Neural progenitor cell (in vitro differentiated cells): Measurements from ENCODE around the gene TEDC1. TPM values are rescaled to one million over a fixed set of nuclear protein-coding genes. Genes with fewer than 3 reads are reported as not detected.

Source experiments
- DNase-seq: peaks from one replicate; pipeline ENCODE4 v3.0.0-alpha.2; 2016; ENCODE audit warnings: low spot score
- H2AFZ ChIP-seq: fragments of 200-600 bp; sonication (generic); replicated peaks from 2 replicates; pipeline ENCODE4 v1.6.1; 2016; ENCODE audit warnings: antibody characterized with exemption
- H3F3A ChIP-seq: fragments of 200-600 bp; sonication (generic); 2 replicates; pipeline ENCODE4 v1.6.1; 2016; ENCODE audit warnings: antibody characterized with exemption, low read depth
- H3K27ac ChIP-seq: fragments of 200-600 bp; sonication (generic); 2 replicates; pipeline ENCODE4 v1.5.1; 2016; ENCODE audit warnings: mild to moderate bottlenecking
- H3K27me3 ChIP-seq: fragments of 200-600 bp; sonication (generic); 2 replicates; pipeline ENCODE4 v1.6.1; 2016; ENCODE audit warnings: mild to moderate bottlenecking, moderate library complexity
- H3K36me3 ChIP-seq: fragments of 200-600 bp; sonication (generic); 2 replicates; pipeline ENCODE4 v1.5.1; 2016
- H3K4me1 ChIP-seq: fragments of 200-600 bp; sonication (generic); 2 replicates; pipeline ENCODE4 v1.6.1; 2016; ENCODE audit warnings: mixed run types
- H3K4me2 ChIP-seq: fragments of 200-600 bp; sonication (generic); 2 replicates; pipeline ENCODE4 v1.6.1; 2016
- H3K4me3 ChIP-seq: fragments of 200-600 bp; sonication (generic); 2 replicates; pipeline ENCODE4 v1.5.1; 2016
- H3K79me2 ChIP-seq: fragments of 200-600 bp; sonication (generic); 2 replicates; pipeline ENCODE4 v1.6.1; 2016; ENCODE audit warnings: low read depth
- H3K9ac ChIP-seq: fragments of 200-600 bp; sonication (generic); 2 replicates; pipeline ENCODE4 v1.6.1; 2016
- H3K9me3 ChIP-seq: fragments of 200-600 bp; sonication (generic); 2 replicates; pipeline ENCODE4 v1.5.1; 2016; ENCODE audit warnings: low read depth
- H4K20me1 ChIP-seq: fragments of 200-600 bp; sonication (generic); 2 replicates; pipeline ENCODE4 v1.6.1; 2016; ENCODE audit warnings: low read depth
- H3K27ac Mint-ChIP-seq: 3 replicates; pipeline ENCODE4 v1.8.0; 2021; ENCODE audit warnings: mixed read lengths
- H3K27me3 Mint-ChIP-seq: 2 replicates; pipeline ENCODE4 v1.8.0; 2022; ENCODE audit warnings: low read depth, mild to moderate bottlenecking, inconsistent platforms, moderate library complexity, mixed read lengths; ENCODE audit not compliant: insufficient read depth
- H3K36me3 Mint-ChIP-seq: 3 replicates; pipeline ENCODE4 v1.8.0; 2021; ENCODE audit warnings: mixed read lengths
- H3K4me1 Mint-ChIP-seq: 3 replicates; pipeline ENCODE4 v1.8.0; 2021; ENCODE audit warnings: mixed read lengths
- H3K4me3 Mint-ChIP-seq: 3 replicates; pipeline ENCODE4 v1.8.0; 2021; ENCODE audit warnings: mild to moderate bottlenecking, moderate library complexity, mixed read lengths
- H3K9me3 Mint-ChIP-seq: 3 replicates; pipeline ENCODE4 v1.8.0; 2020; ENCODE audit warnings: mixed read lengths
- EZH2 ChIP-seq: fragments of 200-600 bp; sonication (generic); IDR thresholded peaks from 2 replicates; pipeline ENCODE4 v1.6.1; 2017; ENCODE audit warnings: antibody characterized with exemption, mild to moderate bottlenecking, moderate library complexity
- EZH2phosphoT487 ChIP-seq: fragments of 200-600 bp; sonication (generic); IDR thresholded peaks from 2 replicates; pipeline ENCODE4 v1.6.1; 2017; ENCODE audit warnings: antibody characterized with exemption
- total RNA-seq: library from RNA; depleted of rRNA; stranded (reverse); fragments of >200 nt; gene quantifications from 2 replicates; pipeline ENCODE4 v1.2.3, GENCODE V29; 2015; ENCODE audit warnings: low replicate concordance
- TF ChIP-seq, protein P1 (sequence below): fragments of 200-600 bp; sonication (generic); IDR thresholded peaks from 2 replicates; pipeline ENCODE4 v1.5.1; 2017; ENCODE audit warnings: antibody characterized with exemption, mild to moderate bottlenecking

The TEDC1 gene
- total RNA-seq, 1 donor from 2014 or later, result 3.6 TPM

- Histone ChIP-seq H3K36me3 (no peaks in the 10 kb centered on the region), H3K4me2 (no peak overlapping the region), H3K4me1 (no peaks in the 10 kb centered on the region), H3K4me3 (no peak overlapping the region), H3K79me2 (no peaks in the 10 kb centered on the region), H3K27ac (no peak overlapping the region), H2AFZ (no peak overlapping the region), H3K27me3 (peaks cover 30% of the 10 kb centered on the region), H3K9ac (no peak overlapping the region), H3F3A (no peaks in the 10 kb centered on the region), H3K9me3 (no peaks in the 10 kb centered on the region), H4K20me1 (no peaks in the 10 kb centered on the region)
- H3K4me3 Mint-ChIP-seq, result peak overlapping the region; percentile 52
- H3K4me1 Mint-ChIP-seq, result peaks cover 4% of the 10 kb centered on the region
- peaks cover 23% of the 10 kb centered on the region for H3K27me3 Mint-ChIP-seq
- H3K27ac Mint-ChIP-seq, result peak overlapping the region; percentile 34
- H3K9me3 Mint-ChIP-seq, result no peaks in the 10 kb centered on the region
- TF ChIP-seq EZH2phosphoT487, result no peak
- TF ChIP-seq EZH2, result no peak
- TF ChIP-seq, protein P1, sequence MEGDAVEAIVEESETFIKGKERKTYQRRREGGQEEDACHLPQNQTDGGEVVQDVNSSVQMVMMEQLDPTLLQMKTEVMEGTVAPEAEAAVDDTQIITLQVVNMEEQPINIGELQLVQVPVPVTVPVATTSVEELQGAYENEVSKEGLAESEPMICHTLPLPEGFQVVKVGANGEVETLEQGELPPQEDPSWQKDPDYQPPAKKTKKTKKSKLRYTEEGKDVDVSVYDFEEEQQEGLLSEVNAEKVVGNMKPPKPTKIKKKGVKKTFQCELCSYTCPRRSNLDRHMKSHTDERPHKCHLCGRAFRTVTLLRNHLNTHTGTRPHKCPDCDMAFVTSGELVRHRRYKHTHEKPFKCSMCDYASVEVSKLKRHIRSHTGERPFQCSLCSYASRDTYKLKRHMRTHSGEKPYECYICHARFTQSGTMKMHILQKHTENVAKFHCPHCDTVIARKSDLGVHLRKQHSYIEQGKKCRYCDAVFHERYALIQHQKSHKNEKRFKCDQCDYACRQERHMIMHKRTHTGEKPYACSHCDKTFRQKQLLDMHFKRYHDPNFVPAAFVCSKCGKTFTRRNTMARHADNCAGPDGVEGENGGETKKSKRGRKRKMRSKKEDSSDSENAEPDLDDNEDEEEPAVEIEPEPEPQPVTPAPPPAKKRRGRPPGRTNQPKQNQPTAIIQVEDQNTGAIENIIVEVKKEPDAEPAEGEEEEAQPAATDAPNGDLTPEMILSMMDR, result no peak
- no peak for DNase-seq
- no peaks in the 10 kb centered on the region for H3K36me3 Mint-ChIP-seq
These were observed 42.9 kb downstream of the TEDC1 start for GRCh38 chr14:105533811-105534498.

DNA sequence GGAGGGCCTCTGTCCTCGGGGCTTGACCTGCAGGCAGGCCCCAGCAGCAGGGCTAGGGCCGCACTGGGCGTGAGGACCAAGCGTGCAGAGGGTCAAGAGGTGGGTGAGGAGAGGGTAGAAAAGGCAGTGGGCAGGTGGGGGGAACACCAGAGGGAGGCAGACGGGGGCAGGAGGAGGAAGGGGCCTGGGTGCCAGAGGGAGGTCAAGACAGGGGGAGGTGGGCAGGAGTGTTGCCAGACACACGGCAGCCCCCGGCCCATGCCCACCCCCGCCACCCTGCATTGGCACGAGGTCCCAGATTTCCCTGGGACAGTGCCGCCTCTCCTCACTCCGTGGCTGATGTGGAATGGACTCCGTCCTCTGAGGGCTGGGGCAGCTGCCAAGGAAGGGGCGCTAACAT is 43.5 kb downstream of the TEDC1 start:
- no peak overlapping the region for H3K9ac ChIP-seq
- H3K27me3 Mint-ChIP-seq, result peaks cover 26% of the 10 kb centered on the region

DNA sequence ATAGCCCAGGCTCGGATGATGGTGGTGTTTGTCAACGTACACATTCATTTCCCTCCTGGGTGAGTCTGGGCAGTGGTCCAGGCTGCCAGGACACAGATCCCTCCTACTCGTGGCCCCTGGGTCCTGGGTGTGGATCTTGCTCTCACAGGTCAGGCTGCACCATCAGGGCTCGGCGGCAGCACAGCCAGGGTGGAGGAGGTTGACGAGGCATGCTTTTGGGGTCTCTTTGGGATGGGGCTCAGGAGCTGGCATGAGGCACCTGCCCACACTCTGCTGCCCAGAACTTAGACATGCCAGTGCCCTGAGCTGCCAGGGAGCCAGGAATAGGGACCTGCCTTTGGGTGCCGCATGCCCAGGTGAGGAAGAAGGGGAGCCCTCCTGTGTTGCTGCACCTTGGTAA is 45.0 kb downstream of the TEDC1 start:
- Histone ChIP-seq H2AFZ (no peak overlapping the region), H3K27ac (no peak overlapping the region), H4K20me1 (no peaks in the 10 kb centered on the region), H3K4me3 (no peak overlapping the region), H3K4me1 (no peaks in the 10 kb centered on the region), H3F3A (no peaks in the 10 kb centered on the region), H3K79me2 (no peaks in the 10 kb centered on the region), H3K27me3 (peaks cover 27% of the 10 kb centered on the region), H3K9me3 (no peaks in the 10 kb centered on the region), H3K36me3 (no peaks in the 10 kb centered on the region), H3K9ac (no peak overlapping the region), H3K4me2 (no peak overlapping the region)
- no peaks in the 10 kb centered on the region for H3K36me3 Mint-ChIP-seq
- no peak overlapping the region for H3K27ac Mint-ChIP-seq
- H3K4me1 Mint-ChIP-seq, result peaks cover 4% of the 10 kb centered on the region
- no peak overlapping the region for H3K4me3 Mint-ChIP-seq
- TF ChIP-seq EZH2phosphoT487, result no peak
- TF ChIP-seq EZH2, result no peak
- H3K9me3 Mint-ChIP-seq, result no peaks in the 10 kb centered on the region
- H3K27me3 Mint-ChIP-seq, result peaks cover 31% of the 10 kb centered on the region
- DNase-seq, result no peak

More for the DNA sequence above, 43.5 kb downstream of the TEDC1 start:
- Mint-ChIP-seq H3K4me3 (no peak overlapping the region), H3K4me1 (peaks cover 4% of the 10 kb centered on the region), H3K27ac (no peak overlapping the region), H3K36me3 (no peaks in the 10 kb centered on the region), H3K9me3 (no peaks in the 10 kb centered on the region)
- H3F3A ChIP-seq, result no peaks in the 10 kb centered on the region
- no peaks in the 10 kb centered on the region for H3K79me2 ChIP-seq
- H3K27ac ChIP-seq, result no peak overlapping the region
- H3K4me3 ChIP-seq, result no peak overlapping the region
- H3K4me2 ChIP-seq, result no peak overlapping the region
- no peaks in the 10 kb centered on the region for H3K36me3 ChIP-seq
- TF ChIP-seq EZH2, result no peak
- no peak for TF ChIP-seq EZH2phosphoT487
- TF ChIP-seq, protein P1, result no peak
- H2AFZ ChIP-seq, result no peak overlapping the region
- no peaks in the 10 kb centered on the region for H3K4me1 ChIP-seq
- DNase-seq, result no peak
- H3K27me3 ChIP-seq, result peaks cover 27% of the 10 kb centered on the region
- no peaks in the 10 kb centered on the region for H3K9me3 ChIP-seq
- no peaks in the 10 kb centered on the region for H4K20me1 ChIP-seq
